IPS-18c (cell line): ENCODE measurements around the gene NAV2.
A peak's percentile ranks its signal among the peaks of the same experiment; 100 is the strongest.

ENCODE experiments used
- H3K4me3 ChIP-seq: 2 replicates; pipeline ENCODE4 v1.7.0; 2013; ENCODE audit warnings: low read depth, mild to moderate bottlenecking, low read length, moderate library complexity; ENCODE audit not compliant: insufficient read depth
- H3K9me3 ChIP-seq: one replicate; pipeline ENCODE4 v1.6.1; 2013; ENCODE audit warnings: mild to moderate bottlenecking, low read length, moderate library complexity; ENCODE audit not compliant: control insufficient read depth, insufficient read depth

The NAV2 gene

DNA sequence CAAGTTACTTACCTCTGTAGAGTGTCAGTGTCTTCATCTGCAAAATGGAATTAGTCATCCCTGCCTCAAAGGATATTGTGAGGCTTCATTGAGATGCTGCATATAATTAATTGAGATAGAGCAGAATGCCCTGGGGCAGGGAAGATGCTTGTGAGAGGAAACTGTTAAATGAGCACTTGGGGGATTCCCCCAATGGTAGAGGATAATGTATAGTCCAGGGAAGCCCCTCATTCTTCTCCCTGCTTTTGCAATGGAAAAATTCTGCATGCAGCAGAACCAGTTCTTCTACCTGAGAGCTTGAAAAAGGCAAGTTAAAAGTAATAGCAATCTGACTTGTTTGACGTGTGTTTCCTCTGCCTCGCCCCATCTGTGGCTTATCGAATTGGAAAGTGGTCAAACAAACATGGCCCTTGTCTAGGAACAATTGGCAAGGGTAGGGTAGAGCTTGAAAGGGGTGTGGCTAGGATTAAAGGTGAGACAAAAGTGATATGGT, 90.9 kb downstream of the NAV2 start:
- H3K9me3 ChIP-seq = no peaks in the 10 kb centered on the region
- H3K4me3 ChIP-seq = no peak overlapping the region

DNA sequence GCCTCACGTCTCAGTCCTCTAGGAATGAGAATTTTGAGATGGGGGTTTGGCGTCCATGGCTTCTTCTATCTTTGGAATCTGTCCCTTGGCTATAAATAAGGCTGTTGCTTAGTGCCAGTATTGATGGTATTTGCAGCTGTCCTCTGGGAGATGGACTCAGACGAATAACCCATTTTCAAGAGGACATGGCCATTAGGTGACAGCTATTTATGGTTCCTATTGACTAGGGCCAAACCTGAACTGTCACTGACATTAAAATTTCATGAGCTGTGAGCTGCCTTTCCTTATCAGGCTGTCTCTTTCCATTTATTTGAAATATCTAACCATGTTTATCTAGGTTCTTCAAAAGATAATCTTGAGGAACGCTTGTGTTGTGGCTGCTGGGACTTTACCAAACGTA, 92.7 kb downstream of the NAV2 start:
- Histone ChIP-seq H3K4me3 (no peak overlapping the region), H3K9me3 (no peaks in the 10 kb centered on the region)

DNA sequence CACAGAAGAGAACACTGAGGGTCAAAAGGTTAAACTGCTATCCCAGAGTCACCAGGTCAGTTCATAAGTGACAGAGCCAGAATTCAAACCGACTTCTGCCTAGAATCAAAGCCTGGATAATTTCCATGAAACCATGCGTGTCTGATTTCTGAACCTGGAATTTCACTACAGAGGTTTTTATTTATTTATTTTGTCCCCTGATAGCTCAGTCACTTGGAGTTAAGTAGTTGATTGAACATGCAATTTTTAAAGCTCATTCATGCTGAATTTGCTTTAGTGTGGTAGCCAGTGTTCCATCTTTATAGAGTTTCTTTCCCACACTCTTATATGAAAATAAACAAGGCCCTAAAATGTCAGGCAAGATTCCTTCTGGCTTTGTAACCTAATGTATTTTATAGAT, 93.2 kb downstream of the NAV2 start:
- Histone ChIP-seq H3K4me3 (no peak overlapping the region), H3K9me3 (no peaks in the 10 kb centered on the region)

DNA sequence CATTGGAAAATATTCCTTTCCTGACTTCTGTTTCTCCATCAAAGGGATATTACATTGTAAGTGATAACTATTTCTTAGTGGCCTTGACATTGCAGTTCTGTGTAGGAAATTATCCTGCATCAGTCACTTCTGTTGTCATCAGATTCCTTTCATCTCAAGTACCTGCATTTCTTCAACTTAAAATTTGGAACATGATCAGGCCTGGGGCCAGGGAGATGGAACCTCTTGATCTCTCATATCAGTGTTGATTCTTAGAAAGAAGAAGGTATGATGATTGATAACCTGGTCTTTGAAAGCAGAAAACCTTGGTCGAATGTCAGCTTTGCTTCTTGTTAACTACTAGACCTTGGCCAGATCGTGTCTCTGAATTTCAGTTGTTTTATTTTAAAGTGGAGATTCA, 93.6 kb downstream of the NAV2 start:
- no peak overlapping the region for H3K4me3 ChIP-seq
- no peaks in the 10 kb centered on the region for H3K9me3 ChIP-seq

DNA sequence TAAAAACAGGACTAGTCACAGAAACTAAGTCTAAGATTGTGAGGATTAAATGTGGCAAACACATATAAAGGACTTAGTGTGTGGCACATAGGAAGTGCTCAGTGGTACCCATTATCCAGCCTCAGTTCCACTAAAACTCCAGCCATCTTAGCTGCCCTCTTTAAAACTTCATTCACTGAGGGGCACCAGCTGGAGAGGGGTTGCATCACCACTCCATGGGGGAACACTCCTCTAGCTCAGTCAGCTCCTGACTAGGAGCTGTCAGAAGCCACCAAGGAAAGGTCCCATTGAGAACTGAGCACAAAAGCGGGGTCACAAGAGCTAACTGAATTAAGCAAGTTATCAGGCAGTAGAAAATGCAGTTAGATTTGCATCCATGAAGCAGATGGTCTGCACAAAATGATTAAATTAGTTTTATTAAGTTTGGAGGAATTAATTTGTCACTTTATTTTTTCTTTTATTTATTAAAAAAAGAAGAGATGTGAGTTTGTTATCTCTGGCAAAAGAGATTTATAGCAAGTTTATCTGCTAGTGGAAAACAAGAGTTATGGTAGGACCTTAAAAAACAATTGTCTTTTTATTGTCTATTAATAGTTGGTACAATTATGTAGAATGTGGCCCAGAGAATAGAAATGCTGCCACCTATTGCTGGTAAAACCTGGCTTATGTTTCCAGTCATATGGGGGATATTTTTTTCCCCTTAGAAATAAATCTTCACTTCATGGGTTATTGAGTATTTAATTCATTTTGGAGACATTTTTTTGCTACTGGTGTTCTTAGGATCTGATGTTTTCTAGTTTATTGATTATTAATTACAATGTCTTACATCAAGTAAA, 95.7 kb downstream of the NAV2 start:
- Histone ChIP-seq H3K4me3 (no peak overlapping the region), H3K9me3 (no peaks in the 10 kb centered on the region)

DNA sequence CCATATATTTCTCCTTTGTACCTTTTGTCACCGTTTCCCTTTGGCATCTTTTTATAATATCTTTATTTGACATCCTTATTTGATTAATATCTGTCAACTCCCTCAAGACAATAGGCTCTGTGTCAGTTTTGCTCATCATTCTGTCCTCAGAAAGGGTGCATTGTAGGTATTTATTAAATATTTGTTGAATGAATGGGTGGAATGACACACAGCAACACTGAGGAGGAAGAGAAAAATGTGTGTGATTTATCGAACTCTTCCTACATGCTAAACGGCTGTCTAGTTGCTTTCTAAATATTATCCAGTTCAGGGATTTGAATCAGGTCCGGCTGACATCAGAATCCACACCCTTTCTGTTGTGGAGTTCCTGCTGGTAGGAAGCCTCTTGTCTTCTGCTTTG, 98.2 kb downstream of the NAV2 start:
- Histone ChIP-seq H3K9me3 (no peaks in the 10 kb centered on the region), H3K4me3 (no peak overlapping the region)

DNA sequence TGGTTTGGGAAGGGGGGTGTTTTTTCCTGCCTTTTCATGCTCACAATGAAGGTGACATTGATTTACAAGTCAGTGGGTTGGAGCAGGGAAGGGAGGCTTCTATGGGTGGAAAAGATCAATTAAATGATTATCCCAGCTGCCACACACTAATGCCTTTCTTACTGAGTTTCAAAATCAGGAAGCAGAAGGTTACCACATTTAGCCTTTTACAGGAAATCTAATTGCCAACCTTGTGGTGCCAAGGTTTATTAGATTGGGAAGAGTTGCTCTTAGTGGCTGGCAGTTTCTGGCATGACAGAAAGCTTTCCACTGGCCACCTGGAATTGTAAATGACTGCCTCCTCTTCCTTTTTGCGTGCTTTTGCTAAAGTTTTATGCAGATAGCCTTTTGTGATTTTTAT, 98.7 kb downstream of the NAV2 start:
- Histone ChIP-seq H3K4me3 (no peak overlapping the region), H3K9me3 (no peaks in the 10 kb centered on the region)

DNA sequence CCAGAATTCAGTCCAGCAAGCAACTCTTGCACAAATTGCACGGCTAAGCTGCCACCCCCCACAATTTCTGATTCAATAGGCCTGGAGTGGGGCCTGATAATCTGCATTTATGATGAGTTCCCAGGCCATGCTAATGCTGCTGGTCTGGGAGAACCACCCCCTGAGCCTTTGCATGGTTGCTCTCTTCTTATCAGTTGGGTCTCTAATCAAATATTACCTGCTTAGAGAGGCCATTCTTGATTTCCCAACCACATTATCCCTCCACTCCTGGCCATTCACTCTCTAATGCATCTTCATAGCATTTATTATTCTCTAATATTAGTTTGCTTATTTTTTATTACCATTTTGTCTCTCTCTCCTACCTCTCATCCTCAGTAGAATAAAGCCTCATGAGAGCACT, 99.5 kb downstream of the NAV2 start:
- Histone ChIP-seq H3K4me3 (no peak overlapping the region), H3K9me3 (no peaks in the 10 kb centered on the region)

DNA sequence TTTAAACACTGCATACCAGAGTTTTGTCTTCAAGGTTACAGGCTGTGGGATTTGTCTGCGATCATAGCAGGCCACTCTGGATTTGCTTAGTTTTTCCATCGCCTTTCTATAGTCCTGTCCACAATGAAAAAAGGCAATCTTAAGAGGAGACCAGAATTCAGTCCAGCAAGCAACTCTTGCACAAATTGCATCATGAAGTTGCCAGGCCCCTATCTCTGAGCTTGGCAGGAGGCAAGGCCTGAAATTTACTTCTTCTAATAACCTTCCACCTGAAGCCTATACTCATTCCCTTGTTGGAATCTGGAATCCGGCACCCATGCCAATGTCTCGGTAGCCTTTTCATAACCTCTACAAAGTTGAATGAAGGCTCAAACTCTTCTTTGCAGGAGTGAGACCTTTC, 100.1 kb downstream of the NAV2 start:
- no peak overlapping the region for H3K4me3 ChIP-seq
- H3K9me3 ChIP-seq = no peaks in the 10 kb centered on the region

DNA sequence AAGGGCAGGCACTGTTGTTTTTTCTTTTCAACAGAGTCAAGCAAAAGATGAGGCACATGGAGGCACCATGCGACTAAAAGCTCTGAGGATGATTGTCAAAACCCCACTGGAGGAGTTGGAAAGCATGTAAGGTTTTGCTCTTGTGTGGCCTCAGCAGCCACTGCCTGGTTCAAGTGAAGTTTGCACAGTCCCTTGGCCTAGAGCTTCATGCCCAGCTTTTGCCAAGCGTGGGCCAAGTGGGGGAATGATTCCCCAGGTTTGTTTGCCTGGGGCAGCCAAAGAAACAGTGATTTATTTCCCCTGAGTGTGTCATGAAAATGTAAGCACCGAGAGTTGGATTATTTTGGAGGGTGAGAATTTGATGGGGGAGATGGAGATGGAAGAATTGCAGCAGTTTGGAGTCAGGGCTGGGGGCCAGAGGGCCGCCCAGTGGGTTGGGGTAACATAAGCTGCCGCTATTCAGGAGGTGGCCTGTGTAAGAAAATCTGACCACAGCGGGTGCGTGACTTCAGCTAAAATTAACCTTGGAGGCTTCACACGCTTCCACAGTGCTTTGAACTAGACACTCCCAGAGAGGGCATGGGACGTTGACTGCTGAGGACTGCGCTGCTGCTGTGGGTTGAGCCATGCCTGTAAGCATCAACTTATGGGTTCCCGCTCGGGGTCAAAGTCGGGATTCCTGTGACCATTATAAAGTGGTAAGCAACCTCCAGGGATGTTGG, 100.7 kb downstream of the NAV2 start:
- Histone ChIP-seq H3K9me3 (no peaks in the 10 kb centered on the region), H3K4me3 (no peak overlapping the region)

DNA sequence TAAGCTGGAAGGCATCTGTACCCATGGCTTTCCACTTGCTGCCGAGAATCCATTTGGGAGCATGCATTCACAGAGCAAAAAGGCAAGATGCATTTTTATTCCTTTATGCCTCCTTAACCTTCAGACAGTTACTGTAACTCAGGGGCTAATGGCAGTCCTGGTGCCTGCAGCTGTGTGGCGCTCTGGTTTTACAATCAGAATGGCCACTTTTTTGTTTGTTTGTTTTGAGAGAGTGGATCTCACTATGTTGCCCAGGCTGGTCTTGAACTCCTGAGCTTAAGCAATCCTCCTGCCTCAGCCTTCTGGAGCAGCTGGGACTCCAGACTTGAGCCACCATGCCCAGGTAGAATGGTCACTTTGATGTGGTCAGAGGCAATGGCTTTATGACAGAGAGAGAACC, 101.8 kb downstream of the NAV2 start:
- Histone ChIP-seq H3K9me3 (no peaks in the 10 kb centered on the region), H3K4me3 (no peak overlapping the region)

DNA sequence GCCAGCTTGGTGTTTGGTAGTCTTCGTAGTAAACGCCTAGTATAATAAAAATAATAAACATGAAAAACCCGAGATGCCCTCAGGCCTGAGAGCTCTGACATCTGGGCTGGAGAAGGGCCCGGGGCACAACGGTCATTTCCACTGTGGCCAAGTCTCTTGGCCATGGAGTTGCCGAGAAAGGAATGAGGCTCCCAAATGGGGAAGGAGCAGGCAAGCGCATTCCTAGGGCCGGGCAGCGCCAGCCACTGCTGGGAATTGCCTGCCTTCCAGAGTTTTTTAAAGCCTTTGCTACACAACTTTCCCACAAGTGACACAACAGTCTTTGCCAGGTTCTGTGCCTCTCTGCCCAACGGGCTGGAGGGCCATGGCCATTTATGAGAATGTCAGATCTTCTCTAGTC, 103.4 kb downstream of the NAV2 start:
- no peaks in the 10 kb centered on the region for H3K9me3 ChIP-seq
- H3K4me3 ChIP-seq = no peak overlapping the region

DNA sequence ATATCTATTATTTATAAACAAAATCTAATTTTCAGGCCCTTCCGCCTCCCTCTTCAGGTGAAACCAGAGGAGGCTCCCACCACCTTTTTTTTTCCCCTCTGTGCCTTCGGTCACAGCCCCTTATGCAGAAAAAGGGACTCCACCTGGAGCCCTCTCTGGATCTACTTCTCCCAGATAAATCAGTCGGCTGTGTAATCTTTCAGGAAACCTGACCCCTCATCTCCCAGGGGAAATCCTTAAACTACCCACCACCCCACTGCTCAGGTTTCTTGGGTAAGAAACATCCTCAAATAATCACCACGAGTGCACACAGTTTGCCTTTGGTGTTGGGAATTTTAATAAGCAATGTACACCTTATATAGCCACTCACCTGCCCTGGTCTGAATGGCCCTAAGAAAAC, 104.2 kb downstream of the NAV2 start:
- H3K4me3 ChIP-seq = no peak overlapping the region
- no peaks in the 10 kb centered on the region for H3K9me3 ChIP-seq

DNA sequence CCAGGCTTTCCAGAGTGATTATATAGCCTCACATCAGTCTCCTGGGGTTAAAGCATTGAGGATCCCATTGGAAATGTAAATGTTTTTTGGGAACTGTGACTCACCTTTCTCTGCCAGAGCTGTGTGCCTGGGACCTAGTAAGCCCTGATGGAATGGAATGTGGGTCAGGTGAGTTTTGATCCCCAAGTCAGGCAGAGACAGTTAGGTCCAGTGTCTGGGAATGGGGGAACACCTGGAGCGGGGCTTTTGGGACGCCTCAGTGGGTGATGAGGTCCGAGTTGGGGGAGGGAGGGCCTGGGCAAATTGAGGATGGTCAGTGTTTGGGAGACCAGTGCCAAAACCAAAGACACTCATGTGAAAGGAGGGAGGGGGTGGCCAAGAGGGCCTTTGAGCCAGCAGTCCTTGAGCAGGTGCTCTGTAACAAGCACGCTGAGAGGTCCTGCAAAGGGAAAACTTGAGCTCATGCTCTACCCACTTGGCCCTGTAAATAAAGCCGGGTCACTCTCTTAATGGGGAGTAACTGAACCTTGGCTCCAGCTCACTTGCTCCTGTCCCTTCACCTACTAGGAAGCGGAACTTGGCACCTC, 104.7 kb downstream of the NAV2 start:
- H3K9me3 ChIP-seq = no peaks in the 10 kb centered on the region
- H3K4me3 ChIP-seq = peak overlapping the region; percentile 32

DNA sequence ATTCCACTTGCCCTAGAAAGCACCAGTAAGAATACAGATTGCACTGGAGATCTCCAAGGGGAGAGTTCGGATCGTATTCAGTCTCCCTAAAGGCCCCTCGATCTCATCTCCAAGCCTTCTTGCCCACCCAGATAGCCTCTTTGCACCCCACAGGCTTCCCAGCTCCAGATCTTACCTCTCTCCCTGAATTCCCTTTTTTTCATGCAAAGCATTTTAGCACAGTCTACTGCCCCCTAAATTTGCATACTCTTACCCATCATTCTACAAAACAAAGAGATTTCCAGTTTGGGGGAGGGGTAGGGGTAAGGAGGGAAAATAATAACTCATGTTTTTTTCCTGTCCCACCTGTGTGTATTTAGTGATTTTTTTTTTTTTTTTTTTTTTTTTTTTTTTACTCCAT, 105.2 kb downstream of the NAV2 start:
- Histone ChIP-seq H3K9me3 (no peaks in the 10 kb centered on the region), H3K4me3 (peak overlapping the region; percentile 32; the same call in 1 of the 2 replicates)

DNA sequence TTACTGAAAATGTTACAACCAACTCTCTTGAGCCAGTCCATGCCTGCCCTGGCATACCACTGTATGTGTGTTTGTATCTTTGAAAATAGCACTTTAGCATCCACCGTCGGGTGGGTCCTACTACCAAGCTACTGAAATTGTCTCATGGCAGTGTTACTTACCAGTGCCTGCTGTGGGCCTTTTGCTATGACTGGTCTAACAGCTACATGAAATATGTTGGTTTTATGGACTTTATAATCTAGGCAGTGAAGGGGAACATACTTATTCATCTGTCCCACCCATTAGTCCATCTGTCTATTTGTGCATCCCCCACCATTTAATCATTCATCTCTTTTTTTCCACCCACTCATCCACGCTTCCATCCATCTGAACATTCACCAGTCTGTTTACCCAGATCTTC, 106.0 kb downstream of the NAV2 start:
- H3K9me3 ChIP-seq = no peaks in the 10 kb centered on the region
- H3K4me3 ChIP-seq = no peak overlapping the region

DNA sequence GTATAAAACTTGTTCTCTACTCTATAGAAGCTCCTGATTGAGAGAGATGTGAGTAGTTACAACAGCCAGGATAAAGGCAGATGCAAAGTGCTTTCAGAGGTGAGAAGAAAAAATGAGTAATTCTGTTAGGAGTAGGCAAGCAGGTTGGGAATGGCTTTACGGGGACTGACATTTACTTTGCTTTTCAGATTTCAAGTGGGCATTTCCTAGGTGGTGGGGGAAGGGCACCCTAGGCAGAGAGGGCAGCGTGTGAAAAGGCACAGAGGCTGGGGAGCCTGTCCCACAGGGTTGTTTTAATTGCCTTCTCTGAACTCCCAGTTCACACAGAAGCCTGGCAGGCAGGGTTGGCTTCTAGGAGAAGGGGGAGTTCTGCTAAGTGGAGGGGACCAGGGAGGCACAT, 106.5 kb downstream of the NAV2 start:
- H3K9me3 ChIP-seq = no peaks in the 10 kb centered on the region
- H3K4me3 ChIP-seq = no peak overlapping the region

DNA sequence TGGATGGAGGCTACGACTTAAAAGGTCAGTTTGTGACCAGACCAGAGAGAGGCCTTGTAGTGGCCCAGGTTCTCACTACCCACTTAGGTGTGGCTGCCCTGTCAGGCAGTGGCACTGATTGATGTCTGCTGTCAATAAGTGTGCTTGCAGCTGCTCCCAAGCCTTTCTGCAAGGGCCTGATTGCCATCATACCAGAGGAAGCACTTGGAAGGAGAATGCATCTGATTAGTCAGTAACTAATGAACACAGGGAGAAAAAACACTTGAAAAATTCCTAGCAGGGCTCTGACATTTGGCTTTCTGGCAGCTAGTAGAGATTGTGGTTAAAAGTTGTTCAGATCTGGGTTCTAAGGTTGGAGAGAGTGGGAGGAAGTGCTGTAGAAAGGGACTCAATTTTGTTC, 107.5 kb downstream of the NAV2 start:
- Histone ChIP-seq H3K4me3 (no peak overlapping the region), H3K9me3 (no peaks in the 10 kb centered on the region)
